ENCODE measurements around the gene RAD21L1.
A peak's percentile ranks its signal among the peaks of the same experiment; 100 is the strongest.

RAD21L1 gene

GRCh38 chr20:1266167-1266973 lies 40.5 kb downstream of the RAD21L1 start, which contains the start of gene SNPH:
TSS of gene SNPH (plus strand) at chr20:1266294. CDS start at chr20:1296240, 29,946 bp downstream.
- Histone ChIP-seq H3K27me3 (ENCODE audit: insufficient read depth, low read length) (no peaks in the 10 kb centered on the region), H3K79me1 (ENCODE audit: low read length) (no peaks in the 10 kb centered on the region), H4K12ac (ENCODE audit: low read depth, low read length) (no peak within 1 kb of the TSS), H3K27ac (ENCODE audit: low read depth, low read length) (no peak within 1 kb of the TSS), H3K9me3 (ENCODE audit: insufficient read depth, low read depth, low read length) (no peaks in the 10 kb centered on the region), H2BK120ac (ENCODE audit: insufficient read depth, low read length, poor library complexity) (no peak within 1 kb of the TSS), H3K23ac (ENCODE audit: low read length) (no peak within 1 kb of the TSS), H2AK5ac (ENCODE audit: low read length) (no peak within 1 kb of the TSS), H2BK12ac (ENCODE audit: low read length) (no peak within 1 kb of the TSS), H3K4me2 (ENCODE audit: low read length) (peak within 1 kb of the TSS; percentile 93), H3K14ac (ENCODE audit: low read length) (no peak within 1 kb of the TSS), H2BK5ac (ENCODE audit: low read depth, low read length, poor library complexity) (no peak within 1 kb of the TSS), H3K79me2 (ENCODE audit: control insufficient read depth, insufficient read depth, low read length, poor library complexity) (no peaks in the 10 kb centered on the region), H3K9ac (ENCODE audit: low read length) (no peak within 1 kb of the TSS), H3K36me3 (ENCODE audit: control insufficient read depth in 1 of 2, insufficient read depth in 2 of 2, low read length in 2 of 2) (no peaks in the 10 kb centered on the region), H2AFZ (ENCODE audit: insufficient read depth, low read length, poor library complexity) (peak within 1 kb of the TSS; percentile 80), H4K8ac (ENCODE audit: low read depth, low read length) (peak within 1 kb of the TSS; percentile 24), H3K4me1 (ENCODE audit: control insufficient read depth in 1 of 2, insufficient read depth in 2 of 2, low read length in 2 of 2) (peaks cover 0 to 6% of the 10 kb centered on the region in 2 experiments), H4K91ac (ENCODE audit: low read depth, low read length) (no peak within 1 kb of the TSS), H3K18ac (ENCODE audit: low read length) (no peak within 1 kb of the TSS), H3K4ac (ENCODE audit: low read depth, low read length) (no peak within 1 kb of the TSS), H3K4me3 (ENCODE audit: low read depth, low read length) (peak within 1 kb of the TSS; percentile 67)
- no CpG with 5 or more reads among the region's 61 CpGs for WGBS (ENCODE audit: extremely low coverage, insufficient coverage, insufficient read length)
- peak in 1 of 2 donors; percentile 51 for DNase-seq

- Histone ChIP-seq H3K36me3 (ENCODE audit: control insufficient read depth in 1 of 2, insufficient read depth in 2 of 2, low read length in 2 of 2) (no peaks in the 10 kb centered on the region), H4K8ac (ENCODE audit: low read depth, low read length) (no peak overlapping the region), H3K4me2 (ENCODE audit: low read length) (no peak overlapping the region), H2AK5ac (ENCODE audit: low read length) (no peak overlapping the region), H3K27me3 (ENCODE audit: insufficient read depth, low read length) (no peaks in the 10 kb centered on the region), H4K91ac (ENCODE audit: low read depth, low read length) (no peak overlapping the region), H3K9me3 (ENCODE audit: insufficient read depth, low read depth, low read length) (no peaks in the 10 kb centered on the region), H3K79me2 (ENCODE audit: control insufficient read depth, insufficient read depth, low read length, poor library complexity) (no peaks in the 10 kb centered on the region), H3K9ac (ENCODE audit: low read length) (no peak overlapping the region), H2AFZ (ENCODE audit: insufficient read depth, low read length, poor library complexity) (no peak overlapping the region), H3K4ac (ENCODE audit: low read depth, low read length) (no peak overlapping the region), H3K4me1 (ENCODE audit: control insufficient read depth in 1 of 2, insufficient read depth in 2 of 2, low read length in 2 of 2) (peaks cover 0 to 6% of the 10 kb centered on the region in 2 experiments), H3K14ac (ENCODE audit: low read length) (no peak overlapping the region), H3K79me1 (ENCODE audit: low read length) (no peaks in the 10 kb centered on the region), H2BK120ac (ENCODE audit: insufficient read depth, low read length, poor library complexity) (no peak overlapping the region), H4K12ac (ENCODE audit: low read depth, low read length) (no peak overlapping the region), H3K18ac (ENCODE audit: low read length) (no peak overlapping the region), H2BK5ac (ENCODE audit: low read depth, low read length, poor library complexity) (no peak overlapping the region), H2BK12ac (ENCODE audit: low read length) (no peak overlapping the region), H3K23ac (ENCODE audit: low read length) (no peak overlapping the region), H3K4me3 (ENCODE audit: low read depth, low read length) (no peak overlapping the region), H3K27ac (ENCODE audit: low read depth, low read length) (no peak overlapping the region)
- no peak for DNase-seq
- no CpG with 5 or more reads among the region's 8 CpGs for WGBS (ENCODE audit: extremely low coverage, insufficient coverage, insufficient read length)
These were observed 41.3 kb downstream of the RAD21L1 start for GRCh38 chr20:1267161-1267560.

- Histone ChIP-seq H3K36me3 (ENCODE audit: control insufficient read depth in 1 of 2, insufficient read depth in 2 of 2, low read length in 2 of 2) (no peaks in the 10 kb centered on the region), H2AK5ac (ENCODE audit: low read length) (no peak overlapping the region), H2AFZ (ENCODE audit: insufficient read depth, low read length, poor library complexity) (no peak overlapping the region), H3K4me1 (ENCODE audit: control insufficient read depth in 1 of 2, insufficient read depth in 2 of 2, low read length in 2 of 2) (peaks cover 0 to 6% of the 10 kb centered on the region in 2 experiments), H3K9ac (ENCODE audit: low read length) (no peak overlapping the region), H3K4ac (ENCODE audit: low read depth, low read length) (no peak overlapping the region), H3K27me3 (ENCODE audit: insufficient read depth, low read length) (no peaks in the 10 kb centered on the region), H2BK120ac (ENCODE audit: insufficient read depth, low read length, poor library complexity) (no peak overlapping the region), H4K12ac (ENCODE audit: low read depth, low read length) (no peak overlapping the region), H2BK5ac (ENCODE audit: low read depth, low read length, poor library complexity) (no peak overlapping the region), H3K27ac (ENCODE audit: low read depth, low read length) (no peak overlapping the region), H4K91ac (ENCODE audit: low read depth, low read length) (no peak overlapping the region), H3K14ac (ENCODE audit: low read length) (no peak overlapping the region), H2BK12ac (ENCODE audit: low read length) (no peak overlapping the region), H3K4me3 (ENCODE audit: low read depth, low read length) (no peak overlapping the region), H3K4me2 (ENCODE audit: low read length) (no peak overlapping the region), H3K79me1 (ENCODE audit: low read length) (no peaks in the 10 kb centered on the region), H4K8ac (ENCODE audit: low read depth, low read length) (no peak overlapping the region), H3K23ac (ENCODE audit: low read length) (no peak overlapping the region), H3K18ac (ENCODE audit: low read length) (no peak overlapping the region), H3K79me2 (ENCODE audit: control insufficient read depth, insufficient read depth, low read length, poor library complexity) (no peaks in the 10 kb centered on the region), H3K9me3 (ENCODE audit: insufficient read depth, low read depth, low read length) (no peaks in the 10 kb centered on the region)
- WGBS (ENCODE audit: extremely low coverage, insufficient coverage, insufficient read length) = no CpG with 5 or more reads among the region's 3 CpGs
- DNase-seq = no peak
These were observed 42.0 kb downstream of the RAD21L1 start for GRCh38 chr20:1267809-1268374.

- Histone ChIP-seq H3K36me3 (ENCODE audit: control insufficient read depth in 1 of 2, insufficient read depth in 2 of 2, low read length in 2 of 2) (no peaks in the 10 kb centered on the region), H4K12ac (ENCODE audit: low read depth, low read length) (no peak overlapping the region), H2AK5ac (ENCODE audit: low read length) (no peak overlapping the region), H3K4ac (ENCODE audit: low read depth, low read length) (no peak overlapping the region), H3K4me1 (ENCODE audit: control insufficient read depth in 1 of 2, insufficient read depth in 2 of 2, low read length in 2 of 2) (peaks cover 0 to 6% of the 10 kb centered on the region in 2 experiments), H3K79me2 (ENCODE audit: control insufficient read depth, insufficient read depth, low read length, poor library complexity) (no peaks in the 10 kb centered on the region), H3K4me3 (ENCODE audit: low read depth, low read length) (no peak overlapping the region), H3K14ac (ENCODE audit: low read length) (no peak overlapping the region), H3K9me3 (ENCODE audit: insufficient read depth, low read depth, low read length) (no peaks in the 10 kb centered on the region), H3K79me1 (ENCODE audit: low read length) (no peaks in the 10 kb centered on the region), H3K27ac (ENCODE audit: low read depth, low read length) (no peak overlapping the region), H2BK12ac (ENCODE audit: low read length) (no peak overlapping the region), H3K27me3 (ENCODE audit: insufficient read depth, low read length) (no peaks in the 10 kb centered on the region), H2BK5ac (ENCODE audit: low read depth, low read length, poor library complexity) (no peak overlapping the region), H3K23ac (ENCODE audit: low read length) (no peak overlapping the region), H4K8ac (ENCODE audit: low read depth, low read length) (no peak overlapping the region), H4K91ac (ENCODE audit: low read depth, low read length) (no peak overlapping the region), H3K18ac (ENCODE audit: low read length) (no peak overlapping the region), H2AFZ (ENCODE audit: insufficient read depth, low read length, poor library complexity) (no peak overlapping the region), H3K9ac (ENCODE audit: low read length) (no peak overlapping the region), H3K4me2 (ENCODE audit: low read length) (no peak overlapping the region), H2BK120ac (ENCODE audit: insufficient read depth, low read length, poor library complexity) (no peak overlapping the region)
- WGBS (ENCODE audit: extremely low coverage, insufficient coverage, insufficient read length) = no CpG with 5 or more reads among the region's 8 CpGs
- DNase-seq = no peak
These were observed 43.4 kb downstream of the RAD21L1 start for GRCh38 chr20:1269235-1269634.

Measured in trophoblast cell (in vitro differentiated cells and primary cell).